ENCODE results near the gene LIPN.

GRCh38 chr10:88731296-88731695 lies 28.5 kb upstream of the LIPN start:
- TF ChIP-seq CTCF (conservative IDR thresholded peaks at IDR 0.05; ENCODE audit: low read length) (no peak), EZH2phosphoT487 (IDR thresholded peaks at IDR 0.05; ENCODE audit: borderline replicate concordance, low read depth, low read length) (no peak)
